ENCODE data around the gene SOCS7. TPM values are rescaled to one million over a fixed set of nuclear protein-coding genes. Genes with fewer than 3 reads are reported as not detected.
A peak's percentile ranks its signal among the peaks of the same experiment; 100 is the strongest.

Gene SOCS7
- total and polyA plus RNA-seq, 2 experiments from 2014 or later: 5.0 to 29.2 TPM

- TF ChIP-seq, protein P1, sequence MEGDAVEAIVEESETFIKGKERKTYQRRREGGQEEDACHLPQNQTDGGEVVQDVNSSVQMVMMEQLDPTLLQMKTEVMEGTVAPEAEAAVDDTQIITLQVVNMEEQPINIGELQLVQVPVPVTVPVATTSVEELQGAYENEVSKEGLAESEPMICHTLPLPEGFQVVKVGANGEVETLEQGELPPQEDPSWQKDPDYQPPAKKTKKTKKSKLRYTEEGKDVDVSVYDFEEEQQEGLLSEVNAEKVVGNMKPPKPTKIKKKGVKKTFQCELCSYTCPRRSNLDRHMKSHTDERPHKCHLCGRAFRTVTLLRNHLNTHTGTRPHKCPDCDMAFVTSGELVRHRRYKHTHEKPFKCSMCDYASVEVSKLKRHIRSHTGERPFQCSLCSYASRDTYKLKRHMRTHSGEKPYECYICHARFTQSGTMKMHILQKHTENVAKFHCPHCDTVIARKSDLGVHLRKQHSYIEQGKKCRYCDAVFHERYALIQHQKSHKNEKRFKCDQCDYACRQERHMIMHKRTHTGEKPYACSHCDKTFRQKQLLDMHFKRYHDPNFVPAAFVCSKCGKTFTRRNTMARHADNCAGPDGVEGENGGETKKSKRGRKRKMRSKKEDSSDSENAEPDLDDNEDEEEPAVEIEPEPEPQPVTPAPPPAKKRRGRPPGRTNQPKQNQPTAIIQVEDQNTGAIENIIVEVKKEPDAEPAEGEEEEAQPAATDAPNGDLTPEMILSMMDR (conservative IDR thresholded peaks at IDR 0.05; ENCODE audit: low read depth in 2 of 2): no peak
- TF ChIP-seq STAT1 (IDR thresholded peaks at IDR 0.05; ENCODE audit: unreplicated experiment): no peak
- no peak for TF ChIP-seq ZNF114 (CRISPR knock-in tag; IDR thresholded peaks at IDR 0.05)
- TF ChIP-seq JUNB (IDR thresholded peaks at IDR 0.05; ENCODE audit: unreplicated experiment): no peak
These were observed 77.9 kb downstream of the SOCS7 start (continued) for GRCh38 chr17:38429476-38430100.

GRCh38 chr17:38430316-38430715, 78.7 kb downstream of the SOCS7 start:
- H3K27ac Mint-ChIP-seq: no peak overlapping the region; the same call in 1 of the 2 replicates

More at GRCh38 chr17:38430316-38430715, 78.7 kb downstream of the SOCS7 start:
- H3K4me1 ChIP-seq (ENCODE audit: insufficient read depth): peaks cover 48% of the 10 kb centered on the region
- ATAC-seq (no peak), DNase-seq (ENCODE audit: low spot score) (no peak)
- no peak overlapping the region for H3K27ac ChIP-seq (ENCODE audit: low read depth)
- no peak overlapping the region for H2AFZ ChIP-seq
- TF ChIP-seq REST (IDR thresholded peaks at IDR 0.05; ENCODE audit: unreplicated experiment) (no peak), EZH2phosphoT487 (IDR thresholded peaks at IDR 0.05; ENCODE audit: unreplicated experiment) (no peak), EZH2 (IDR thresholded peaks at IDR 0.05; ENCODE audit: low read depth, unreplicated experiment) (no peak)
- H3K4me3 ChIP-seq: peak overlapping the region; percentile 87; the same call in 1 of the 2 replicates
- H3K36me3 ChIP-seq (ENCODE audit: insufficient read depth): no peaks in the 10 kb centered on the region
- peaks cover 8% of the 10 kb centered on the region; the same call in 1 of the 3 replicates for H3K36me3 Mint-ChIP-seq (ENCODE audit: low read depth)
- peak overlapping the region; percentile 70 for H3K4me3 Mint-ChIP-seq
- H3K9me2 ChIP-seq (ENCODE audit: insufficient read depth): no peaks in the 10 kb centered on the region
- peaks cover 18% of the 10 kb centered on the region for H3K27me3 Mint-ChIP-seq (ENCODE audit: insufficient read depth, low read depth, poor library complexity)
- H3K4me1 Mint-ChIP-seq: peaks cover 65% of the 10 kb centered on the region
- no peaks in the 10 kb centered on the region; the same call in 2 of the 3 replicates for H3K9me3 Mint-ChIP-seq
- peaks cover 14% of the 10 kb centered on the region; the same call in 1 of the 2 replicates for H3F3A ChIP-seq (replicated peaks; ENCODE audit: low read depth)
- H4K20me1 ChIP-seq (replicated peaks; ENCODE audit: insufficient read depth): peaks cover 15% of the 10 kb centered on the region
- H3K4me2 ChIP-seq: peak overlapping the region; percentile 94
- no peaks in the 10 kb centered on the region for H3K27me3 ChIP-seq (ENCODE audit: insufficient read depth)
- peaks cover 89% of the 10 kb centered on the region for H3K79me2 ChIP-seq (replicated peaks; ENCODE audit: insufficient read depth)
